A673 (cell line): Measurements from ENCODE around the gene ROS1. TPM values are rescaled to one million over a fixed set of nuclear protein-coding genes. Genes with fewer than 3 reads are reported as not detected.

Experiments used
- BruUV-seq: library from RNA; stranded (reverse); fragments of 400-500 nt; replicated peaks from 2 replicates; lab custom pipeline; 2021; lab: Mats Ljungman, UMichigan
- CTCF ChIA-PET: fragments of 300-600 bp; sonication (Branson Sonifier 250); formaldehyde crosslinking; loops from one replicate; lab custom pipeline; 2022; ENCODE audit warnings: antibody characterized with exemption; lab: Charles Lee
- POLR2A ChIA-PET: fragments of 300-600 bp; sonication (Branson Sonifier 250); formaldehyde crosslinking; loops from one replicate; lab custom pipeline; 2022; ENCODE audit warnings: antibody characterized with exemption; ENCODE audit not compliant: low non-redundant PET; lab: Charles Lee
- DNase-seq: peaks from one replicate; pipeline ENCODE4 v3.0.0-alpha.2; 2015; ENCODE audit warnings: low spot score
- H3K27ac ChIP-seq: fragments of 200-600 bp; sonication (generic); 2 replicates; pipeline ENCODE4 v1.5.1; 2016; ENCODE audit warnings: mixed run types, low read depth, mild to moderate bottlenecking, mixed read lengths, antibody characterized with exemption, low read length; ENCODE audit not compliant: poor library complexity, severe bottlenecking
- H3K27me3 ChIP-seq: fragments of 200-600 bp; sonication (generic); replicated peaks from 2 replicates; pipeline ENCODE4 v1.6.1; 2017; ENCODE audit warnings: mixed run types, low read depth, mild to moderate bottlenecking, mixed read lengths, antibody characterized with exemption, low read length; ENCODE audit not compliant: insufficient read depth, poor library complexity
- H3K36me3 ChIP-seq: fragments of 200-600 bp; sonication (generic); 2 replicates; pipeline ENCODE4 v1.6.1; 2016; ENCODE audit warnings: mixed run types, mild to moderate bottlenecking, mixed read lengths, antibody characterized with exemption, low read length; ENCODE audit not compliant: insufficient read depth, poor library complexity, severe bottlenecking
- H3K4me1 ChIP-seq: fragments of 200-600 bp; sonication (generic); 2 replicates; pipeline ENCODE4 v1.6.1; 2017; ENCODE audit warnings: mixed run types, mild to moderate bottlenecking, mixed read lengths, antibody characterized with exemption, low read length; ENCODE audit not compliant: insufficient read depth, poor library complexity, severe bottlenecking
- H3K4me3 ChIP-seq: fragments of 200-600 bp; sonication (generic); 2 replicates; pipeline ENCODE4 v1.5.1; 2016; ENCODE audit warnings: low read depth, mixed run types, mild to moderate bottlenecking, mixed read lengths, low read length; ENCODE audit not compliant: poor library complexity, severe bottlenecking
- H3K9me3 ChIP-seq: fragments of 200-600 bp; sonication (generic); 2 replicates; pipeline ENCODE4 v1.6.1; 2016; ENCODE audit warnings: mixed run types, low read depth, mild to moderate bottlenecking, mixed read lengths, antibody characterized with exemption, low read length; ENCODE audit not compliant: poor library complexity, severe bottlenecking
- EZH2 ChIP-seq: fragments of 200-600 bp; sonication (generic); IDR thresholded peaks from 2 replicates; pipeline ENCODE4 v1.6.1; 2017; ENCODE audit warnings: borderline replicate concordance, low read depth, mild to moderate bottlenecking, mixed read lengths, antibody characterized with exemption, low read length; ENCODE audit not compliant: poor library complexity, severe bottlenecking
- intact Hi-C: fragments of 100-400 bp; cut with micrococcal nuclease; formaldehyde crosslinking; loops from one replicate; pipeline ENCODE4 v1.10.0; 2022; ENCODE audit not compliant: unreplicated experiment
- total RNA-seq: library from RNA; stranded (reverse); gene quantifications from 2 replicates; pipeline ENCODE4 v1.2.3, GENCODE V29; 2021
- TF ChIP-seq, protein P1 (sequence below): fragments of 300-800, 200-600 bp; sonication (generic); conservative IDR thresholded peaks from 2 replicates; pipeline ENCODE4 v1.5.1; 2017; ENCODE audit warnings: low read depth, mild to moderate bottlenecking, antibody characterized with exemption, low read length, moderate library complexity, mixed read lengths

Gene ROS1
- total RNA-seq, 1 experiment from 2014 or later = not detected

DNA sequence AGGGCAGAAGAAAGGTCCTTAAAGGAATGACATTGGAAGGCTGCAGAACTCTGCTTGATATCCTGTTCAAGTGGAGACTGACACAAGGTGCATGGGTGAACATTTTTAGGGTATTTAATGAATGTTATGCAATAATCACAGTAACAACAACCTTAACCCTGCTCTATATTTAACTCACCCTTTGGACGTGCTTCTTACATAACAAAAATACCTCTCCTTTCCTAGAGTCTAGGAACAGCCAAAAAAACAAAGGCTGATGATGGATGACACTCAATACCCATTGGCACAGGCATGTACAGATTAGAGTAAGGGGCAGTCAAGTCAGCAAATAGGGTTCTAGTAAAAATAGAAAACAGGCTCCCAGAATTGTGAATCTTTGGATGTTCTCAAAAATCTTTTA lies 30.6 kb downstream of the ROS1 start:
- H3K4me1 ChIP-seq = no peaks in the 10 kb centered on the region
- POLR2A ChIA-PET = no interaction called here
- no peaks in the 10 kb centered on the region for H3K9me3 ChIP-seq
- H3K27ac ChIP-seq = no peak overlapping the region
- intact Hi-C loops = loop anchor here (5.0 kb wide), 1 partner anchor 212 kb away; no protein-coding TSS in a partner anchor
- H3K4me3 ChIP-seq = no peak overlapping the region
- H3K36me3 ChIP-seq = no peaks in the 10 kb centered on the region
- DNase-seq = no peak
- TF ChIP-seq EZH2 = no peak
- TF ChIP-seq, protein P1, sequence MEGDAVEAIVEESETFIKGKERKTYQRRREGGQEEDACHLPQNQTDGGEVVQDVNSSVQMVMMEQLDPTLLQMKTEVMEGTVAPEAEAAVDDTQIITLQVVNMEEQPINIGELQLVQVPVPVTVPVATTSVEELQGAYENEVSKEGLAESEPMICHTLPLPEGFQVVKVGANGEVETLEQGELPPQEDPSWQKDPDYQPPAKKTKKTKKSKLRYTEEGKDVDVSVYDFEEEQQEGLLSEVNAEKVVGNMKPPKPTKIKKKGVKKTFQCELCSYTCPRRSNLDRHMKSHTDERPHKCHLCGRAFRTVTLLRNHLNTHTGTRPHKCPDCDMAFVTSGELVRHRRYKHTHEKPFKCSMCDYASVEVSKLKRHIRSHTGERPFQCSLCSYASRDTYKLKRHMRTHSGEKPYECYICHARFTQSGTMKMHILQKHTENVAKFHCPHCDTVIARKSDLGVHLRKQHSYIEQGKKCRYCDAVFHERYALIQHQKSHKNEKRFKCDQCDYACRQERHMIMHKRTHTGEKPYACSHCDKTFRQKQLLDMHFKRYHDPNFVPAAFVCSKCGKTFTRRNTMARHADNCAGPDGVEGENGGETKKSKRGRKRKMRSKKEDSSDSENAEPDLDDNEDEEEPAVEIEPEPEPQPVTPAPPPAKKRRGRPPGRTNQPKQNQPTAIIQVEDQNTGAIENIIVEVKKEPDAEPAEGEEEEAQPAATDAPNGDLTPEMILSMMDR = no peak
- CTCF ChIA-PET = no interaction called here
- peaks cover 26% of the 10 kb centered on the region for H3K27me3 ChIP-seq
- BruUV-seq = no TSS peak

DNA sequence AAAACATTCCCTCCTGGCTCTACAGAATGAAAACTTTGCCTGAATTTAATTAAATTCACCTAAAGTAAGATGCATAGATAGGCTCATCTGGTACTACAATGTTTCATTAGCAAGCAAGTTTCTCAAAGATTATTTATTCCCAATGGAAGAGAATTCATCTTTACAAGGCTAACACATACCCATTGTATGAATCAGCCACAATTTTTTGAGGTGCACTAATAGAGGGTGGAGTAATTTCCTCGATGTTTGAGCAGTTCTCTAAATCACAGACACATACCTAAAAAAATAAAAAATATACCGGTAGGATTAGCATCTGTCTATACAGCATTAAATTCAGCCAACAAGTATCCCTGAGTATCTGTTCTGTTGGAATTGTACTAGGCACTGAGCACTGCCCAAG lies 32.7 kb downstream of the ROS1 start:
- Histone ChIP-seq H3K36me3 (no peaks in the 10 kb centered on the region), H3K27ac (no peak overlapping the region), H3K4me1 (no peaks in the 10 kb centered on the region), H3K4me3 (no peak overlapping the region), H3K9me3 (no peaks in the 10 kb centered on the region), H3K27me3 (peaks cover 26% of the 10 kb centered on the region)
- ChIA-PET POLR2A (no interaction called here), CTCF (no interaction called here)
- BruUV-seq = no TSS peak
- intact Hi-C loops = no loop called here
- DNase-seq = no peak
- no peak for TF ChIP-seq EZH2
- TF ChIP-seq, protein P1 = no peak

DNA sequence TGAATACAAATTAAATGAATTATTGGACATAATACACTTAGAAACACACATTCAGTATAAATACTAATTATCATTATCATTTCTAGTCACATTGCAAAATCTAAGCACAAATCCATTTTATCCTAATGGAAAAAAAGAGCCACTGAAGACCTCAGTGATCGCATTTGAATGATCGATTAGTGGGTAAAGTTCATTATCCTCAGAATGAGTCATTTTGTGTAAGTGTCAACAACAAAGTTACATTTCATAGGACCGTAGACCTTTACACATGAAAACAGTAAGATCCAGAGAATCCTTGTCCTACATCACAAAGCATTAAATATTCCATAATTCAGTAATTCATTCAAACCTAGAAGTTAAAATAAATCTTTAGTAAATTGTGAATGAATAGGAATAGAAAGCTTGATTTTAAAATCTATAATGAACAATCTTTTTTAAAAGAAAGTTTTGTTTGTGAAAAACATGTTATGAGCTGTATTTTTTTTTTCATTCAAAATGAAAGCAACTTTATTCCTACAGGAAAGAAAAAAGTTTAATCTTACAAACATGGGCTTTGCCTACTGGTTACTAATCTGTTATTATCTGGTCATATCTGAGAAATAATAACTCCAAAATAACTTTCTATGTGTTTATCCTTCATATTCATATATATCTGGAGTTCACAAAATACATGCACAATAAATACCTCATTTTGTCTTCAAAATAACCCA lies 33.7 kb downstream of the ROS1 start:
- intact Hi-C loops = no loop called here
- H3K9me3 ChIP-seq = no peaks in the 10 kb centered on the region
- ChIA-PET POLR2A (no interaction called here), CTCF (no interaction called here)
- peaks cover 26% of the 10 kb centered on the region for H3K27me3 ChIP-seq
- H3K27ac ChIP-seq = no peak overlapping the region
- H3K36me3 ChIP-seq = no peaks in the 10 kb centered on the region
- no peaks in the 10 kb centered on the region for H3K4me1 ChIP-seq
- no TSS peak for BruUV-seq
- no peak for TF ChIP-seq EZH2
- TF ChIP-seq, protein P1 = no peak
- DNase-seq = no peak
- no peak overlapping the region for H3K4me3 ChIP-seq
